Occipital lobe (tissue), 2 donors: ENCODE data around the gene CHFR. TPM values are rescaled to one million over a fixed set of nuclear protein-coding genes. Genes with fewer than 3 reads are reported as not detected.
"Not testable (repeated sequence)": the region's sequence is repeated elsewhere in the genome, so short reads cannot be mapped to it uniquely, and the experiment has no call there.

ENCODE experiments used
- DNase-seq: peaks from one replicate; lab custom pipeline; 2025; lab: John Stamatoyannopoulos, UW
- total RNA-seq: library from RNA; depleted of rRNA; stranded (reverse); fragments of >200 nt; gene quantifications from one replicate; pipeline ENCODE4 v1.2.3, GENCODE V29; 2014

Gene CHFR
- total RNA-seq, 1 donor from 2014 or later: 29.6 TPM

GRCh38 chr12:132809391-132809790 lies 78.0 kb downstream of the CHFR start:
- not testable (repeated sequence) for DNase-seq

DNA sequence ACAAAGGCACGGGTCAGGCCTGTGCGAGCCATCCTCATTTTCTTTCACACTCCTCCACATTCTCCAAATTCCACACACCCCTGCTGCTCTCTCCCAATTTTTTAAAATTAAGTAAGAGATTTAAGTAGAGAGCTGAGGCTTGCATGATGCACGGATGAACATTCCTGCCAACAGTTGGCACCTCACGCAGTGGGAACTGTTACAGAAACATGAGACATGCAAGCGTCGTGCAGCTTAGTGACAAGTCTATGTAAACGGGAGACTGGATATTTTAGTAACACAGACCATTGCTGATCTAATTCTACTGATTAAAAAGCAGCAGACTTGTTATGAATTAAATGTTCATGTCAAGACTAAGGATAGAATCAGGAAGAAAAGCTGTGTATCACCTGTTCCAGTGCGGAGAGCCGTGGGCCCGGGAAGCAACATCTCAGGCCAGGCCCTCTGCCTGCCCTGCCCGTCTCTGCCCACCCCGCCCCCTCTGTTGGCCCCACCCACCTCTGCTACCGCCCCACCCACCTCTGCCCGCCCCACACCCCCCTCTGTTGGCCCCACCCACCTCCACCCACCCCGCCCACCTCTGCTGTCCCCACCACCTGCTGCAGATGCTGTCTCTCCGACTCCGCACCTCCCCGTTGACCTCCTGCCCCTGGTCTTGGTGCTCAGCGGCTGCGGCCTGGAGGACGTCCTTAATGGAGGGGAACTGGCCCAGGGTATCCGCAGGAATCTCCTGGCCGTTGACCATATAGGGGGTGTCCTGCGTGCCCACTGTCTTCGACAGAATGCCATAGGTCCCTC lies 79.9 kb downstream of the CHFR start:
- no peak for DNase-seq

- DNase-seq: peak; percentile 31
Observed at GRCh38 chr12:132806857-132807256, 80.5 kb downstream of the CHFR start.

DNA sequence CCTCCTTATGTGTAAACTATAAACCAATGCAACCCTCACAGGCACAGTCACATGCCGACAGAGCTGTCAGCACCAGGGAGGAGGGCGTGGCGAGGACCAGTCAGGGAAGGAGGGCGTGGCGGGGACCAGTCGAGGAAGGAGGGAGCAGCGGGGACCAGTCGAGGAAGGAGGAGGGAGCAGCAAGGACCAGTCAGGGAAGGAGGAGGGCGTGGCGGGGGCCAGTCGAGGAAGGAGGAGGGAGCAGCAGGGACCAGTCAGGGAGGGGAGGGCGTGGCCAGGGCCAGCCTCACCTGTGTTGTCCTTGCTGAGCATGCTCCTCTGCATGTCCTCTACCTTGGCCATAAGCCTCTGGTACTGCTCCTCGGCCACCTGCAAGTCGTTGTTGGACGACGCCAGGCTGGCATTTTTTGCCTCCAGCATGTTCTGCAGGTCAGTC lies 83.0 kb downstream of the CHFR start:
- no peak for DNase-seq

- no peak for DNase-seq
Observed at GRCh38 chr12:132803888-132804287, 83.5 kb downstream of the CHFR start.

GRCh38 chr12:132803125-132803524 lies 84.3 kb downstream of the CHFR start:
- DNase-seq: no peak

- DNase-seq: no peak
Observed at GRCh38 chr12:132801741-132802140, 85.7 kb downstream of the CHFR start.

GRCh38 chr12:132798836-132799235 lies 88.6 kb downstream of the CHFR start:
- DNase-seq: no peak

- DNase-seq: no peak
Observed at GRCh38 chr12:132797820-132798570, 89.4 kb downstream of the CHFR start.

DNA sequence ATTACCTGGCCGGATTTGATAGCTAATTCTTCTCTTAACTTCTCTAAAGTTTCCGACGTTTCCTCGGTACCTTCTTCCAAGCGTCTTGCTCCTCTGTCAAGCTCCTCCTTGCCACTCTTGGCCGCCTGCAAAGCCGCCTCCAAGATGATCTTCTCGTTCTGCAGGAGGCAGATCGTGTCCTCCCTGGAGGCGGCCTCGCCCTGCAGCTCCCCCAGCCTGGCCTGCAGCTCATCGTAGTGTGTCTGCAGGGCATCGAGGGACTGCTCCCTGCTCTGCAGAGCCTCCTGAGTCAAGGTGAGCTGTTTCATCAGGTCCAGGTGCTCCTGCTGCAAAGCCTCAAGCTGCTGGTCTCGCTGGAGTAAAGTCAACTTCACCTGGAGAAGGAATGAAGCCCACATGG lies 91.6 kb downstream of the CHFR start:
- DNase-seq: no peak

DNA sequence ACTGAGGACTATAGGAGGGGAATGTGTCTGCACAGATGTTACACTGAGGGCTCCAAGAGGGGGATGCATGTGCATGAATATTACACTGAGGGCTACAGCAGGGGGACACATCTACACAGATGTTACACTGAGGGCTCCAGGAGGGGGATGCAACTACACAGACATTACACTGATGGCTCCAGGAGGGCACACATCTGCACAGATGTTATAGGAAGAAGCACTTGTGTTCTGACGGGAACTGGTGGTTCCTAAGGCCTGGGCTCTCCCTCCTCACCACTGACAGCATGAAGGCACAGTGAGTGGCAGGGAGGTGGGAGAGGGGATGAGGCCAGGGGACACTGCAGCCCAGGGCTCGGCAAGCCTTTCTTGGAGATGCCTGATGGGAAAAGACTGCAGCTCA lies 95.5 kb downstream of the CHFR start:
- not testable (repeated sequence) for DNase-seq

DNA sequence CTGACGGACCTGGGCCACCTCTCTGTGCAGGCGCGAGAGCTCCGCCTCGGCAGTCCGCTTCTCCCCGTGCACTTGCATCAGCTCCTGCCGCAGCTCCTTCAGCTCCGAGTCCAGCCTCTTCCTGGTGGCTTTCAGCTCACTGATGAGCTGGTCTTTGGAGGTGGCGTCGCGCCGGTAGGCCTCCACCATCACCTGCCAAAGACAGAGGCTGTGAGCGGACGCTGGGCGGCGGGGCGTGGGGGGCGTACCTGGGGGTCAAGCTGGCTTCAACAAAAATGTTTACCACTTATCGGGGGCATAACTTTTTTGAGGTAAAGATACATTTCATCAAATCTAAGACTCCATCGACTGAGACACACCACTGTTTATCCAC lies 98.3 kb downstream of the CHFR start:
- no peak for DNase-seq

GRCh38 chr12:132788375-132789098 lies 98.9 kb downstream of the CHFR start:
- no peak for DNase-seq

DNA sequence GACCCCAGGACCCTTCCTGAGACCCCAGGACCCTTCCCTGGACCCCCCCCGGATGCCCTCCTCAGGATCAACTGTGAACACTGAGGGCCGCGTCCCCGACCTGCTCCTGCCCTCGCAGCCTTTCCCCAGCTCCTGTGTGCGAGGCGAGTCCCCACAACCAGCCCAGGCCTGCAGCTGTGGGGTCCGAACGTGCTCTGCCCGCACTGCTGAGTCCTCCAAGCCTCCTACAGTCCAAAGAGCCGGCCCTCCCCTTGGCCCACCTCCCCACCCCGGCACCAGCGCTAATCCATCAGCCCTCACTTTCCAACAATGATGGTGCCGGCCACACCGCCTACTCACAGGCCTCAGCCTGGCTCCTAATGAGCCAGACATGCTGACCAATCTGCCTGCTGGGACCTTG lies 99.5 kb downstream of the CHFR start:
- DNase-seq: no peak

DNA sequence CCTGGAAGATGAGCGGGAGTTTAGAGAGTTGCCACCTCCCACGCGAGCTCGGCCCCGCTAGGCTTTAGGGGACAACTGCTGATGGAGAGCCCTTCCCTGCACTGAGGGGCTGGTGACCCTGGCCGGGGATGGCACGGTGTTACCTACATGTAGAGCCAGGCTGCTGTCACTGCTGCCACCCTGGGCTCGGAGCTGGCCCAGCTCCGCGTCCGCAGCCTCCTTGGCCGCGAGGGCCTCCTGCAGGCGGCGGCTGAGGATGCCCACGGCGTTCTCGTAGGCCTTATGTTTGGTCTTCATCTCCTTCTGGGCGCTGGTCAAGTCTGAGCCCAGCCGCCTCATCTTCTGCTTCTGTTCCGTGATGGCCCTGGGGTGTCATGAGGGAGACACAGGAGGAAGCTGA lies 101.2 kb downstream of the CHFR start:
- DNase-seq: no peak

DNA sequence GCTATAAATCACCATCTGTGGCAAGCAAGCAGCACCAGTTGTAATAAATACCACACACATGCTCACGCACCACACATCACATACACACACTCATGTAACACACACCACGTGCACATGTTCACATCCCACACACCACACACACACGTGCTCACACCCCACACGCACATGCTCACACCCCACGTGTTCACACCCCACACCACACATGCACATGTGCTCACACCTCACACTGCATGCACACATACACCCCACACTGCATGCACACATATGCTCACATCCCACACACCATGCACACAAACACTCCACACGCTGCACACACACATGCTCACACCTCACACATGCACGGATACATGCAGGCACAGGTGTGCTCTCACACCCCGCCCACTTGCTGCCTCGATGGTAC lies 102.8 kb downstream of the CHFR start:
- no peak for DNase-seq

GRCh38 chr12:132783917-132784531 lies 103.4 kb downstream of the CHFR start:
- DNase-seq: no peak

Other genes starting within 250 kb of the CHFR start
- 36.5 TPM for gene POLE, start 200.3 kb downstream of the CHFR start, total RNA-seq
- gene PXMP2, start 200.0 kb downstream of the CHFR start, total RNA-seq: 12.2 TPM
- gene PGAM5, start 176.8 kb downstream of the CHFR start, total RNA-seq: 32.3 TPM
- 46.2 TPM for gene ANKLE2, start 125.8 kb downstream of the CHFR start, total RNA-seq
- gene GOLGA3, start 58.7 kb downstream of the CHFR start, total RNA-seq: 59.3 TPM
- 24.0 TPM for gene ZNF605, start 68.7 kb upstream of the CHFR start, total RNA-seq
- 17.8 TPM for gene ZNF26, start 98.8 kb upstream of the CHFR start, total RNA-seq
- 152 TPM for gene ZNF84, start 149.9 kb upstream of the CHFR start, total RNA-seq
- 51.3 TPM for gene ZNF140, start 193.3 kb upstream of the CHFR start, total RNA-seq
- gene ZNF891, start 242.7 kb upstream of the CHFR start, total RNA-seq: 9.7 TPM
- 43.7 TPM for gene ZNF10, start 243.0 kb upstream of the CHFR start, total RNA-seq